NB4 (cell line): ENCODE measurements around the gene NFKBIE.

Experiments
- DNase-seq: peaks from one replicate; pipeline ENCODE4 v3.0.0; 2010; ENCODE audit warnings: low read depth
- H3K4me3 ChIP-seq: one replicate; pipeline ENCODE4 v1.5.1; 2011; ENCODE audit warnings: mild to moderate bottlenecking, low read depth, low read length, moderate library complexity
- CTCF ChIP-seq: IDR thresholded peaks from one replicate; pipeline ENCODE4 v1.5.1; 2012; ENCODE audit warnings: low read depth, low read length
- MAX ChIP-seq: IDR thresholded peaks from 2 replicates; pipeline ENCODE4 v1.6.1; 2011; ENCODE audit warnings: low read depth, low read length
- MYC ChIP-seq: IDR thresholded peaks from 2 replicates; pipeline ENCODE4 v1.6.1; 2011; ENCODE audit warnings: low read depth, low read length
- POLR2A ChIP-seq: IDR thresholded peaks from 2 replicates; pipeline ENCODE4 v1.6.1; 2011; ENCODE audit warnings: mild to moderate bottlenecking; ENCODE audit not compliant: insufficient read length; ENCODE audit errors: extremely low read depth

NFKBIE gene

GRCh38 chr6:44310241-44310640 is 44.9 kb upstream of the NFKBIE start:
- DNase-seq, result no peak
- TF ChIP-seq CTCF (no peak), POLR2A (no peak), MAX (no peak), MYC (no peak)
- no peak overlapping the region for H3K4me3 ChIP-seq

GRCh38 chr6:44309631-44310030 is 44.3 kb upstream of the NFKBIE start:
- no peak for TF ChIP-seq CTCF
- no peak for TF ChIP-seq MAX
- TF ChIP-seq POLR2A, result no peak
- TF ChIP-seq MYC, result no peak
- no peak overlapping the region for H3K4me3 ChIP-seq
- DNase-seq, result no peak

GRCh38 chr6:44309092-44309491 is 43.7 kb upstream of the NFKBIE start:
- H3K4me3 ChIP-seq, result no peak overlapping the region
- DNase-seq, result no peak
- TF ChIP-seq MYC, result no peak
- TF ChIP-seq POLR2A, result no peak
- TF ChIP-seq MAX, result no peak
- no peak for TF ChIP-seq CTCF

- TF ChIP-seq MYC, result no peak
- no peak for TF ChIP-seq POLR2A
- H3K4me3 ChIP-seq, result no peak overlapping the region
- DNase-seq, result no peak
Observed at GRCh38 chr6:44307217-44307616, 41.9 kb upstream of the NFKBIE start.

- no peak for DNase-seq
- no peak overlapping the region for H3K4me3 ChIP-seq
- TF ChIP-seq MAX (no peak), POLR2A (no peak), CTCF (no peak), MYC (no peak)
Observed at GRCh38 chr6:44306710-44307109, 41.4 kb upstream of the NFKBIE start.

- no peak overlapping the region for H3K4me3 ChIP-seq
- TF ChIP-seq CTCF (no peak), POLR2A (no peak), MAX (no peak), MYC (no peak)
- no peak for DNase-seq
Observed at GRCh38 chr6:44305200-44305725, 39.9 kb upstream of the NFKBIE start.
